HEK293 (cell line): Measurements from ENCODE around the gene LRCH1.
A peak's percentile ranks its signal among the peaks of the same experiment; 100 is the strongest.

Source experiments
- CTCF ChIA-PET: fragments of 350-600 bp; formaldehyde crosslinking; extraction: SDS; loops from one replicate; lab custom pipeline; 2021; ENCODE audit warnings: antibody characterized with exemption; lab: Yijun Ruan, JAX
- POLR2A ChIA-PET: fragments of 300-600 bp; formaldehyde crosslinking; extraction: SDS; loops from one replicate; lab custom pipeline; 2020; ENCODE audit warnings: antibody characterized with exemption, inconsistent platforms; lab: Yijun Ruan, JAX
- H3K27ac ChIP-seq: fragments of 200-500 bp; sonication (Bioruptor generic); 2 replicates; pipeline ENCODE4 v1.5.1; 2014; ENCODE audit warnings: low read depth, low read length, control low read depth, inconsistent platforms; ENCODE audit errors: extremely low read depth
- H3K36me3 ChIP-seq, 2 experiments: fragments of 200-500 bp in 1 of 2; sonication (Bioruptor generic) in 1 of 2; 1 replicate in 1 of 2; 2 replicates in 1 of 2; pipeline ENCODE4 v1.5.1; 2014 to 2017; ENCODE audit warnings: inconsistent platforms in 2 of 2, low read length in 2 of 2; ENCODE audit not compliant: control insufficient read depth in 2 of 2, insufficient read depth in 1 of 2
- H3K4me1 ChIP-seq: fragments of 200-500 bp; sonication (Bioruptor generic); 2 replicates; pipeline ENCODE4 v1.5.1; 2014; ENCODE audit warnings: mild to moderate bottlenecking, low read length, inconsistent platforms; ENCODE audit not compliant: control insufficient read depth, insufficient read depth
- H3K4me3 ChIP-seq: 2 replicates; pipeline ENCODE4 v1.5.1; 2011; ENCODE audit warnings: low read depth, mild to moderate bottlenecking, control low read depth, low read length, moderate library complexity
- H3K9me3 ChIP-seq: fragments of 200-500 bp; sonication (Bioruptor generic); 2 replicates; pipeline ENCODE4 v1.5.1; 2014; ENCODE audit warnings: low read depth, low read length, inconsistent platforms; ENCODE audit not compliant: control insufficient read depth, insufficient read depth
- KLF10 ChIP-seq: fragments of 450-650 bp; IDR thresholded peaks from 2 replicates; pipeline ENCODE4 v1.5.1; 2018; ENCODE audit warnings: missing biosample characterization, mild to moderate bottlenecking, missing genetic modification characterization
- PRDM6 ChIP-seq: fragments of 450-650 bp; formaldehyde crosslinking; IDR thresholded peaks from 2 replicates; pipeline ENCODE4 v1.5.1; 2017; ENCODE audit warnings: missing biosample characterization, missing genetic modification characterization
- SP2 ChIP-seq: fragments of 450-650 bp; formaldehyde crosslinking; IDR thresholded peaks from 2 replicates; pipeline ENCODE4 v1.5.1; 2016; ENCODE audit warnings: missing biosample characterization, missing genetic modification characterization
- YY2 ChIP-seq: fragments of 450-650 bp; formaldehyde crosslinking; IDR thresholded peaks from 2 replicates; pipeline ENCODE4 v1.5.1; 2016; ENCODE audit warnings: missing biosample characterization, missing genetic modification characterization
- ZBTB20 ChIP-seq: fragments of 450-650 bp; formaldehyde crosslinking; IDR thresholded peaks from 2 replicates; pipeline ENCODE4 v1.5.1; 2016; ENCODE audit warnings: missing biosample characterization, missing genetic modification characterization
- ZNF10 ChIP-seq: fragments of 450-650 bp; formaldehyde crosslinking; IDR thresholded peaks from 2 replicates; pipeline ENCODE4 v1.5.1; 2017; ENCODE audit warnings: missing biosample characterization, missing genetic modification characterization
- ZNF223 ChIP-seq: fragments of 450-650 bp; formaldehyde crosslinking; IDR thresholded peaks from 2 replicates; pipeline ENCODE4 v1.5.1; 2016; ENCODE audit warnings: missing biosample characterization, missing genetic modification characterization
- ZNF366 ChIP-seq: fragments of 450-650 bp; formaldehyde crosslinking; conservative IDR thresholded peaks from 2 replicates; pipeline ENCODE4 v1.5.1; 2016; ENCODE audit warnings: missing biosample characterization, missing genetic modification characterization
- ZNF416 ChIP-seq: fragments of 450-650 bp; formaldehyde crosslinking; IDR thresholded peaks from 2 replicates; pipeline ENCODE4 v1.5.1; 2016; ENCODE audit warnings: missing biosample characterization, missing genetic modification characterization
- ZNF501 ChIP-seq: fragments of 450-650 bp; formaldehyde crosslinking; IDR thresholded peaks from 2 replicates; pipeline ENCODE4 v1.5.1; 2016; ENCODE audit warnings: missing biosample characterization, missing genetic modification characterization
- ZNF521 ChIP-seq: fragments of 450-650 bp; formaldehyde crosslinking; IDR thresholded peaks from 2 replicates; pipeline ENCODE4 v1.5.1; 2017; ENCODE audit warnings: missing biosample characterization, mild to moderate bottlenecking, missing genetic modification characterization
- ZNF548 ChIP-seq: fragments of 450-650 bp; formaldehyde crosslinking; IDR thresholded peaks from 2 replicates; pipeline ENCODE4 v1.5.1; 2016; ENCODE audit warnings: missing biosample characterization, missing genetic modification characterization
- ZNF558 ChIP-seq: fragments of 450-650 bp; formaldehyde crosslinking; IDR thresholded peaks from 2 replicates; pipeline ENCODE4 v1.5.1; 2016; ENCODE audit warnings: missing biosample characterization, missing genetic modification characterization
- ZNF561 ChIP-seq: fragments of 450-650 bp; IDR thresholded peaks from 2 replicates; pipeline ENCODE4 v1.5.1; 2018; ENCODE audit warnings: missing biosample characterization, missing genetic modification characterization, borderline replicate concordance
- ZNF596 ChIP-seq: fragments of 450-650 bp; IDR thresholded peaks from 2 replicates; pipeline ENCODE4 v1.5.0; 2018; ENCODE audit warnings: missing biosample characterization, mild to moderate bottlenecking, missing genetic modification characterization, moderate library complexity
- ZNF639 ChIP-seq: fragments of 450-650 bp; formaldehyde crosslinking; IDR thresholded peaks from 2 replicates; pipeline ENCODE4 v1.5.1; 2016; ENCODE audit warnings: missing biosample characterization, missing genetic modification characterization
- ZNF658 ChIP-seq: fragments of 450-650 bp; formaldehyde crosslinking; IDR thresholded peaks from 2 replicates; pipeline ENCODE4; 2016; ENCODE audit warnings: missing biosample characterization, missing genetic modification characterization
- ZNF707 ChIP-seq: fragments of 450-650 bp; formaldehyde crosslinking; IDR thresholded peaks from 2 replicates; pipeline ENCODE4 v1.5.1; 2016; ENCODE audit warnings: missing biosample characterization, missing genetic modification characterization
- ZSCAN18 ChIP-seq: fragments of 450-650 bp; formaldehyde crosslinking; IDR thresholded peaks from 2 replicates; pipeline ENCODE4 v1.5.1; 2016; ENCODE audit warnings: missing biosample characterization, missing genetic modification characterization
- ZSCAN5A ChIP-seq: fragments of 450-650 bp; formaldehyde crosslinking; IDR thresholded peaks from 2 replicates; pipeline ENCODE4 v1.5.1; 2016; ENCODE audit warnings: missing biosample characterization, missing genetic modification characterization

LRCH1 gene

GRCh38 chr13:46613409-46614049 is 60.6 kb downstream of the LRCH1 start:
- Histone ChIP-seq H3K36me3 (no peaks in the 10 kb centered on the region), H3K9me3 (no peaks in the 10 kb centered on the region), H3K4me1 (peaks cover 19% of the 10 kb centered on the region), H3K27ac (no peak overlapping the region), H3K4me3 (no peak overlapping the region)
- TF ChIP-seq ZNF596, result no peak
- no peak for TF ChIP-seq YY2 (tag by site-specific recombination)
- TF ChIP-seq PRDM6 (tag by site-specific recombination), result no peak
- peak; percentile 71 for TF ChIP-seq ZBTB20 (tag by site-specific recombination)
- no peak for TF ChIP-seq ZSCAN5A (tag by site-specific recombination)
- CTCF ChIA-PET, result interaction anchor here (0.5 kb wide), 1 partner anchor 1662 kb away, joined by 5 read pairs; no protein-coding TSS in a partner anchor
- POLR2A ChIA-PET, result no interaction called here

- Histone ChIP-seq H3K4me1 (peaks cover 17% of the 10 kb centered on the region), H3K9me3 (no peaks in the 10 kb centered on the region), H3K27ac (peak overlapping the region; percentile 74; the same call in 1 of the 2 replicates), H3K4me3 (no peak overlapping the region), H3K36me3 (no peaks in the 10 kb centered on the region)
- POLR2A ChIA-PET, result no interaction called here
- CTCF ChIA-PET, result no interaction called here
- TF ChIP-seq ZNF366 (tag by site-specific recombination), result 0 out of 2 replicates have a peak, but pooled peaks have one; percentile 32
- TF ChIP-seq ZNF561 (tag by site-specific recombination), result 0 out of 2 replicates have a peak, but pooled peaks have one; percentile 27
- peak; percentile 93 for TF ChIP-seq PRDM6 (tag by site-specific recombination)
- TF ChIP-seq ZNF558 (tag by site-specific recombination), result peak; percentile 85
- no peak for TF ChIP-seq ZNF548 (tag by site-specific recombination)
- TF ChIP-seq SP2, result no peak
- TF ChIP-seq ZNF416 (tag by site-specific recombination), result no peak
- TF ChIP-seq YY2 (tag by site-specific recombination), result no peak
- no peak for TF ChIP-seq ZSCAN5A (tag by site-specific recombination)
- TF ChIP-seq ZNF639 (tag by site-specific recombination), result peak; percentile 16; the same call in 1 of the 2 replicates
- no peak for TF ChIP-seq ZNF521
- no peak for TF ChIP-seq ZNF658
- 0 out of 2 replicates have a peak, but pooled peaks have one; percentile 44 for TF ChIP-seq KLF10 (tag by site-specific recombination)
- TF ChIP-seq ZSCAN18 (tag by site-specific recombination), result no peak
- 0 out of 2 replicates have a peak, but pooled peaks have one; percentile 43 for TF ChIP-seq ZNF10 (tag by site-specific recombination)
- TF ChIP-seq ZNF223 (tag by site-specific recombination), result no peak
- TF ChIP-seq ZNF501 (tag by site-specific recombination), result no peak
- TF ChIP-seq ZNF707 (tag by site-specific recombination), result no peak
These were observed 61.6 kb downstream of the LRCH1 start for GRCh38 chr13:46614582-46614981.
